Ascending aorta (tissue), 2 donors: ENCODE data around the gene MYRFL. TPM values are rescaled to one million over a fixed set of nuclear protein-coding genes. Genes with fewer than 3 reads are reported as not detected.

Source experiments
- DNase-seq, 2 donors: peaks; one replicate each; pipeline ENCODE4 v3.0.0-alpha.2; 2019; ENCODE audit warnings: low spot score in 2 of 2
- H3K27ac ChIP-seq, 2 donors: fragments of 200-600 bp; sonication (generic); one replicate each; pipeline ENCODE4 v1.5.1; 2016 to 2017; ENCODE audit warnings: mild to moderate bottlenecking in 1 of 2
- H3K27me3 ChIP-seq: fragments of 200-600 bp; sonication (generic); one replicate; pipeline ENCODE4 v1.5.1; 2017
- H3K36me3 ChIP-seq, 2 donors: fragments of 200-600 bp; sonication (generic); one replicate each; pipeline ENCODE4 v1.5.1; 2016
- H3K4me1 ChIP-seq, 2 donors: fragments of 200-600 bp; sonication (generic); one replicate each; pipeline ENCODE4 v1.5.1; 2016 to 2017; ENCODE audit warnings: mild to moderate bottlenecking in 1 of 2
- H3K4me3 ChIP-seq, 2 donors: fragments of 200-600 bp; sonication (generic); one replicate each; pipeline ENCODE4 v1.5.1; 2016 to 2017; ENCODE audit warnings: mild to moderate bottlenecking in 1 of 2
- H3K9me3 ChIP-seq, 2 donors: fragments of 200-600 bp; sonication (generic); one replicate each; pipeline ENCODE4 v1.5.1; 2016
- CTCF ChIP-seq, 3 experiments: fragments of 200-600 bp in 2 of 3; fragments of 450-650 bp in 1 of 3; sonication (generic) in 2 of 3; IDR thresholded peaks; one replicate each; pipeline ENCODE4 v1.5.1; 2016 to 2019; ENCODE audit warnings: antibody characterized with exemption in 3 of 3, mild to moderate bottlenecking in 1 of 3, moderate library complexity in 1 of 3
- intact Hi-C: fragments of 100-400 bp; cut with DNase I; formaldehyde crosslinking; loops from one replicate; pipeline ENCODE4 v1.15.1; 2023
- total RNA-seq: library from RNA; depleted of rRNA; stranded (reverse); fragments of >200 nt; gene quantifications from one replicate; pipeline ENCODE4 v1.1.0, GENCODE V29; 2016

MYRFL gene
- total RNA-seq, 1 donor from 2014 or later: not detected

- Histone ChIP-seq H3K9me3 (no peaks in the 10 kb centered on the region), H3K4me1 (peaks cover 0 to 7% of the 10 kb centered on the region in 2 donors), H3K27me3 (no peaks in the 10 kb centered on the region), H3K36me3 (no peaks in the 10 kb centered on the region), H3K27ac (no peak overlapping the region), H3K4me3 (no peak overlapping the region)
- intact Hi-C loops: loop anchor here (1.0 to 5.0 kb wide), 2 partner anchors 698 to 853 kb away; no protein-coding TSS in a partner anchor
- DNase-seq: peak in 1 of 2 donors; percentile 77
- peak; percentile 62 to 88 (median 82) for TF ChIP-seq CTCF (IDR thresholded peaks at IDR 0.05)
Measured at GRCh38 chr12:69879007-69879960, 54.3 kb downstream of the MYRFL start.

- Histone ChIP-seq H3K4me3 (no peak overlapping the region), H3K36me3 (no peaks in the 10 kb centered on the region), H3K27me3 (no peaks in the 10 kb centered on the region), H3K27ac (no peak overlapping the region), H3K9me3 (no peaks in the 10 kb centered on the region), H3K4me1 (peaks cover 0 to 7% of the 10 kb centered on the region in 2 donors)
- TF ChIP-seq CTCF (IDR thresholded peaks at IDR 0.05): no peak
- intact Hi-C loops: no loop called here
- DNase-seq: no peak
Measured at GRCh38 chr12:69880571-69880970, 55.5 kb downstream of the MYRFL start.

GRCh38 chr12:69881771-69882170 is 56.7 kb downstream of the MYRFL start:
- no peak for TF ChIP-seq CTCF (IDR thresholded peaks at IDR 0.05)
- H3K9me3 ChIP-seq: no peaks in the 10 kb centered on the region
- no peak for DNase-seq
- intact Hi-C loops: no loop called here
- no peak overlapping the region for H3K27ac ChIP-seq
- peaks cover 0 to 7% of the 10 kb centered on the region in 2 donors for H3K4me1 ChIP-seq
- no peaks in the 10 kb centered on the region for H3K27me3 ChIP-seq
- no peak overlapping the region for H3K4me3 ChIP-seq
- no peaks in the 10 kb centered on the region for H3K36me3 ChIP-seq

GRCh38 chr12:69884386-69884785 is 59.4 kb downstream of the MYRFL start:
- Histone ChIP-seq H3K27ac (no peak overlapping the region), H3K4me3 (no peak overlapping the region), H3K9me3 (no peaks in the 10 kb centered on the region), H3K27me3 (no peaks in the 10 kb centered on the region), H3K4me1 (peaks cover 0 to 4% of the 10 kb centered on the region in 2 donors), H3K36me3 (no peaks in the 10 kb centered on the region)
- intact Hi-C loops: no loop called here
- no peak for DNase-seq
- no peak for TF ChIP-seq CTCF (IDR thresholded peaks at IDR 0.05)

- Histone ChIP-seq H3K27ac (no peak overlapping the region), H3K36me3 (no peaks in the 10 kb centered on the region), H3K4me3 (no peak overlapping the region), H3K9me3 (no peaks in the 10 kb centered on the region), H3K27me3 (no peaks in the 10 kb centered on the region), H3K4me1 (no peaks in the 10 kb centered on the region)
- intact Hi-C loops: no loop called here
- no peak for TF ChIP-seq CTCF (IDR thresholded peaks at IDR 0.05)
- DNase-seq: no peak
Measured at GRCh38 chr12:69885658-69886057, 60.6 kb downstream of the MYRFL start.
